GM19452 (cell line): Measurements from ENCODE around the gene CHRNA9.
"Not testable (repeated sequence)": the region's sequence is repeated elsewhere in the genome, so short reads cannot be mapped to it uniquely, and the experiment has no call there.

ENCODE experiments used
- ATAC-seq: cut with Tn5 transposase; IDR thresholded peaks from one replicate; pipeline ENCODE4 v1.9.1; 2021; ENCODE audit not compliant: unreplicated experiment

CHRNA9 gene

DNA sequence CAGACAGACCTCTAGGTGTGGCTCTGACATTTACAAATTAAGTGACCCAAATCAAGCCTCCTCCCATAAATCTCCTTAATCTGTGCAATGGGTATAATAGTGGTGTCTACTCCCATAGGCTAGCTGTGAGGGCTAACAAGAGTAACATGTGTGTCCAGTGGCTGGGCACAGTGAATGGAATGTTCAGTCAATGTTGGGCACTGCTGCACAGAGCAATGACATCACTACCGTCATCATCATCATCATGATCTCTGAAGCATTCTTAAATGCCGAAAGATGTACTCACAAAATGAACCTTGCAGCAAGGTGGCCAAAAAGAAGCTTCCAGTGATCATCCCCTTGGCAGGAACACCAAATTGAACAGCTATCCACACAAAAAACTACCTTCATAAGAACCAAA, 43.5 kb downstream of the CHRNA9 start:
- no peak for ATAC-seq

GRCh38 chr4:40379248-40379647, 44.1 kb downstream of the CHRNA9 start:
- ATAC-seq, result no peak

GRCh38 chr4:40380647-40381046, 45.5 kb downstream of the CHRNA9 start:
- no peak for ATAC-seq

DNA sequence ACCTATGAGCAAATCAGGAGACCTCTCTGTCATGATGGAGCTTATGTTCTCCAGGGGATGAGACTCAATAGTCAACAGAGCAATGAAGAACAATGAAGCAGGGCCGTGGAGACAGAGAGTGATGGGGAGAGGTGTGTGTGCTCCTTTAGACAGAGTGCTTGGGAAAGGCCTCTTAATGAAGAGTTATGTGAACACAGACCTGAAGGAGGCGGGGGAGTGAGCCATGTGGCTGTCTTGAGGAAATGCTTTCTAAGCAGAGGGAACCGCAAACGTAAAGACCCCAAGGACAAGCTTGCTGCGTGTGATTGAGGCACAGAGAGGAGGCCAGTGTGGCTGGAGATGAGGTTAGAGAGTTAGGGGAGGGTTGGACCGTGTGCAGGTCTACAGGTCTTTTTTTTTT, 53.1 kb downstream of the CHRNA9 start:
- ATAC-seq, result no peak

GRCh38 chr4:40389986-40390385, 54.9 kb downstream of the CHRNA9 start:
- no peak for ATAC-seq

- ATAC-seq, result not testable (repeated sequence)
These were observed 57.1 kb downstream of the CHRNA9 start for GRCh38 chr4:40392241-40392640.

DNA sequence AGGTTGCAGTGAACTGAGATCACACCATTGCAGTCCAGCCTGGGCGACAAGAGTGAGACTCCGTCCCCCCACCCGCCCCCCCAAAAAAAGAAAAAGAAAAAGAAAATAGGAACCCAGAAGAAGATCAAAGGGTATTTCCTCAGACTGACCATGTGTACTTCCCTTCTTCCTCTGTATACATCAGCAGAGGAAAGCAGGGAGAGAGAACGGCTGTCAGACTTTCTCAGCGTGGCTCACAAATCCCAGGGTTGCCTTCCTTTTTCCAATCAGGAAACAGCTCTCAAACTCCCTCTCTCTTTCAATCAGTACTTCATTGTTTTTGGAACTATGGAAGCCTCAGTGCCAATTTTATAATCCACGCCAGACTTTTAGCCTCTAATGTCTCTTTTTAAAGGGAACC, 59.1 kb downstream of the CHRNA9 start:
- no peak for ATAC-seq

GRCh38 chr4:40395166-40395900, 60.2 kb downstream of the CHRNA9 start:
- ATAC-seq, result no peak

GRCh38 chr4:40395908-40396793, 61.0 kb downstream of the CHRNA9 start:
- ATAC-seq, result no peak

DNA sequence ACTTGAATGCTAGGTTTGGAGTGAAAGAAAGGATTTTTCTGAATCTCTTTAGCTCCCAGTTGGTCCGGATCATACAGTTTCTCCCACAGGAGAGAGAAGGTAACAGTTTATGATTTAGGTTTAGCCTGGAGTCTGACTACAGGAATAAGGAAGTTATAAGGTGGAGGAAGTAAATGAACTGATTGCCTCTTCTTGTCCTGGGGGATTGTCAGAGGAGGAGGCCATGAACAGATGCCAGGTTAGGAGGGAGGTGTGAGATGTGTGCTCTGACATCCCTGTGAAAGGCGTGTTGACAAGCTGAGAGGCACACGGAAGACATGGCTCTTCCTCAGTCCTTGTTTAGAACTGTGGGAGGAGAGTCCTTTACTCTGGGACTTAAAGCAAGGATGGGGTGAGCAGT, 64.4 kb downstream of the CHRNA9 start:
- ATAC-seq, result no peak

- no peak for ATAC-seq
These were observed 66.0 kb downstream of the CHRNA9 start for GRCh38 chr4:40401096-40401495.

- no peak for ATAC-seq
These were observed 66.5 kb downstream of the CHRNA9 start for GRCh38 chr4:40401631-40402030.

GRCh38 chr4:40402556-40402955, 67.4 kb downstream of the CHRNA9 start:
- no peak for ATAC-seq

- no peak for ATAC-seq
These were observed 67.9 kb downstream of the CHRNA9 start for GRCh38 chr4:40403081-40403480.
